Epithelial cell of proximal tubule (primary cell): ENCODE data around the gene ADAMTS14. TPM values are rescaled to one million over a fixed set of nuclear protein-coding genes. Genes with fewer than 3 reads are reported as not detected.

Experiments used
- DNase-seq: peaks from one replicate; pipeline ENCODE4 v3.0.0-alpha.2; 2011; ENCODE audit warnings: low read depth
- H3K4me3 ChIP-seq: 2 replicates; pipeline ENCODE4 v1.5.1; 2011; ENCODE audit warnings: low read depth, mild to moderate bottlenecking, low read length
- CTCF ChIP-seq: conservative IDR thresholded peaks from 2 replicates; pipeline ENCODE4 v1.5.1; 2012; ENCODE audit warnings: low read depth, mild to moderate bottlenecking, low read length
- total RNA-seq: library from RNA; depleted of rRNA; stranded (reverse); fragments of >200 nt; gene quantifications from 2 replicates; pipeline ENCODE4 v1.2.3, GENCODE V29; 2015

The ADAMTS14 gene
- total RNA-seq, 1 donor from 2014 or later: 1.3 TPM

DNA sequence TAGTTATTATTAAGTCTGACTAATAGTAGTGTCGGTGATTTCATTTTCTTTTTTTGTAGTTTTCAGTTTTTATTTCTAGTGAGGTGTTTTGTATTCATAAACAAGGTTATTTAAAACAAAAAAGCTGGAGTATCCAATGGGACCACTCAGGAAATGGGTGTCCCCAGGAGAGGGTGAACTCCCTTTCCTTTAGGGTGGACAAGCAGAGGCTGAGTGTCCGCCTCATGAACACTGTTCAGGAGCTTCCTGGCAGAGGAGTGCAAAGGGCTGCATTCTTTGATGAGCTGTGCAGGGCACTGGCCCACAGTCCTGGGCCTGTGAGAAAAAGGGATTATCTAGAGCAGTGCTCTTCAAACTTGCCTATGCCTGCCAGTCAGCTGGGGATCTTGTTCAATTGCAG lies 56.0 kb downstream of the ADAMTS14 start:
- no peak for DNase-seq
- TF ChIP-seq CTCF: no peak

DNA sequence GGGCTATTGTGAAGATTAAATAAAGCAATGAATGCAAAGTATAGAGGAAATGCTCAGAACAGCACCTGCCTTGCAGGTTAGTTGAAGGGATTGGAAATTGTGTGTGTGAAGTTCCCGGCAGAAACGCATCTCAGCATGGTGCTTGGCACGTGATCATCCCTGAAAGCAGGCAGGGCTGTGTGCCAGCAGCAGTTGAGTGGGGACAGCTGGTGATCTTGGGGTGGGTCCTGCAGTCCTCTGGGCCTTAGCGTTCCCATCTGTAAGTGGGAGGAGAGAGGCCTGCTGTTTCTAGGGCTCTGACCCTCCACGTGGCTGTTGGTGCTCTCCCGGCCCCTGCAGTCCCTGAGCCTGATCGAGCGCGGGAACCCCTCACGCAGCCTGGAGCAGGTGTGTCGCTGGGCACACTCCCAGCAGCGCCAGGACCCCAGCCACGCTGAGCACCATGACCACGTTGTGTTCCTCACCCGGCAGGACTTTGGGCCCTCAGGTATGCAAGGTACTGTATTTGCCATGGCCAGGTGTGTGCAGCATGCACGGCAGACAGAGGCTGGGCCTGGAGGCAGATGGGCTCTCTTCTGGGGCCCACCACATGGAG lies 57.6 kb downstream of the ADAMTS14 start:
- H3K4me3 ChIP-seq: no peak overlapping the region
- no peak for TF ChIP-seq CTCF
- no peak for DNase-seq

More for the DNA sequence above, 56.0 kb downstream of the ADAMTS14 start:
- H3K4me3 ChIP-seq: no peak overlapping the region

DNA sequence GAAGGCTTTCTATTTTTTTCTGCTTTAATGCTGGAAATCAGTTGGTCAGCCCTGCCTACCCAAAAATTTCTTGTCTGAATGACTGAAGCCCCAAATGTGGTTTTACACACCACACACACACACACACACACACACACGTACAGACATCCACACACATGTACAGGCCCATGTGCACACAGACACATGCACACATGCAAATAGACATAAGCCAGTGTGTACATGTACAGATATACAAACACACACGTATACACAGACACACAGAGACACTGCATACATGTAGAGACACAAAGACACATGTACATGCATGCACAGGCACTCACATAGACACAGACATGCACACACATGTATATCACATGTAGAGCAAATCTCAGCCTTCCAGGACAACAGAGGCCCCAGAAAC lies 58.6 kb downstream of the ADAMTS14 start:
- TF ChIP-seq CTCF: no peak
- no peak overlapping the region for H3K4me3 ChIP-seq
- DNase-seq: no peak

- no peak for DNase-seq
- no peak for TF ChIP-seq CTCF
- H3K4me3 ChIP-seq: no peak overlapping the region
Measured at GRCh38 chr10:70732569-70732968, 60.3 kb downstream of the ADAMTS14 start.

- no peak for TF ChIP-seq CTCF
- no peak for DNase-seq
- no peak overlapping the region for H3K4me3 ChIP-seq
Measured at GRCh38 chr10:70733051-70733450, 60.7 kb downstream of the ADAMTS14 start.

GRCh38 chr10:70735161-70735560 lies 62.9 kb downstream of the ADAMTS14 start:
- H3K4me3 ChIP-seq: no peak overlapping the region
- no peak for DNase-seq
- no peak for TF ChIP-seq CTCF

DNA sequence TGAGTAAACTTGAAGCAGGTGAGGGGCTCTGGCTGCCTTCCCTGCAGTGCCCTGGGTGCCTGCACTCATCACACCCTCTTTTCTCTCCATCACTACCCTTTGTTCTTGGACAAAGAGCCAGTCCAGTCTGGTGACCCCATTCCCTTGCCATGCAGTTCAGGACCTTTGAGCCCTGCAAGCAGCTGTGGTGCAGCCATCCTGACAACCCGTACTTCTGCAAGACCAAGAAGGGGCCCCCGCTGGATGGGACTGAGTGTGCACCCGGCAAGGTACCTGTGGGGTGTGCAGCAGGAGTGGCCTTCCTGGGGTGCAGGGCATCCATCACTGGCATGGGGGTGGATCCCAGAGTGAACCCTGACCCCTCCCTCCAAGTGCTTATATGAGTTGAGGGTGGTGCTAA lies 64.2 kb downstream of the ADAMTS14 start:
- DNase-seq: no peak
- TF ChIP-seq CTCF: no peak
- no peak overlapping the region for H3K4me3 ChIP-seq
